Smooth muscle cell (in vitro differentiated cells): ENCODE measurements around the gene SETD7. TPM values are rescaled to one million over a fixed set of nuclear protein-coding genes. Genes with fewer than 3 reads are reported as not detected.

Source experiments
- DNase-seq: peaks from one replicate; lab custom pipeline; 2025; ENCODE audit not compliant: unreplicated experiment; lab: John Stamatoyannopoulos, UW
- H2AFZ ChIP-seq: fragments of 200-600 bp; sonication (generic); 2 replicates; pipeline ENCODE4 v1.6.0; 2016; ENCODE audit warnings: antibody characterized with exemption, low read depth, mild to moderate bottlenecking
- H3F3A ChIP-seq: fragments of 200-600 bp; sonication (generic); 2 replicates; pipeline ENCODE4 v1.6.0; 2017; ENCODE audit warnings: antibody characterized with exemption, low read depth
- H3K27ac ChIP-seq: fragments of 200-600 bp; sonication (generic); 2 replicates; pipeline ENCODE4 v1.5.1; 2016; ENCODE audit warnings: low read depth, mild to moderate bottlenecking
- H3K27me3 ChIP-seq: fragments of 200-600 bp; sonication (generic); 2 replicates; pipeline ENCODE4 v1.6.1; 2016; ENCODE audit warnings: low read depth, mild to moderate bottlenecking
- H3K36me3 ChIP-seq: fragments of 200-600 bp; sonication (generic); 2 replicates; pipeline ENCODE4 v1.5.1; 2016; ENCODE audit warnings: low read depth
- H3K4me1 ChIP-seq: fragments of 200-600 bp; sonication (generic); 2 replicates; pipeline ENCODE4 v1.5.1; 2016; ENCODE audit warnings: low read depth
- H3K4me2 ChIP-seq: fragments of 200-600 bp; sonication (generic); 2 replicates; pipeline ENCODE4 v1.6.0; 2016; ENCODE audit warnings: mild to moderate bottlenecking
- H3K4me3 ChIP-seq: fragments of 200-600 bp; sonication (generic); 2 replicates; pipeline ENCODE4 v1.5.1; 2016; ENCODE audit warnings: mild to moderate bottlenecking
- H3K79me2 ChIP-seq: fragments of 200-600 bp; sonication (generic); 2 replicates; pipeline ENCODE4 v1.6.0; 2016; ENCODE audit warnings: low read depth, mild to moderate bottlenecking
- H3K9ac ChIP-seq: fragments of 200-600 bp; sonication (generic); 2 replicates; pipeline ENCODE4 v1.6.0; 2016; ENCODE audit warnings: low read depth
- H3K9me3 ChIP-seq: fragments of 200-600 bp; sonication (generic); replicated peaks from 2 replicates; pipeline ENCODE4 v1.5.1; 2016; ENCODE audit warnings: low read depth
- H4K20me1 ChIP-seq: fragments of 200-600 bp; sonication (generic); 2 replicates; pipeline ENCODE4 v1.6.0; 2016; ENCODE audit warnings: low read depth
- CTCF ChIP-seq: fragments of 200-600 bp; sonication (generic); IDR thresholded peaks from 2 replicates; pipeline ENCODE4 v1.5.1; 2017; ENCODE audit warnings: borderline replicate concordance, mild to moderate bottlenecking, antibody characterized with exemption; ENCODE audit not compliant: insufficient read depth, poor library complexity, severe bottlenecking
- WGBS: methylation state at CpG from one replicate; pipeline ENCODE4 v1.1.7; 2016; ENCODE audit warnings: low lambda C conversion rate; 5-methylcytosine and 5-hydroxymethylcytosine counted together
- polyA plus RNA-seq: library from polyadenylated mRNA; unstranded; fragments of >200 nt; fragmentation: Nextera tagmentation; extraction: Ambion mirVana; gene quantifications from 2 replicates; pipeline ENCODE4 v1.2.1, GENCODE V29; 2016
- total RNA-seq: library from RNA; depleted of rRNA; stranded (reverse); fragments of >200 nt; gene quantifications from 2 replicates; pipeline ENCODE4 v1.2.3, GENCODE V29; 2014

Gene SETD7
- total and polyA plus RNA-seq, 2 experiments from 2014 or later: 8.5 to 34.2 TPM

- Histone ChIP-seq H3K9ac (peak overlapping the region; percentile 84), H3K4me2 (peak overlapping the region; percentile 96), H3K36me3 (no peaks in the 10 kb centered on the region), H4K20me1 (peaks cover 5% of the 10 kb centered on the region), H3K79me2 (peaks cover 24% of the 10 kb centered on the region), H3K9me3 (no peaks in the 10 kb centered on the region), H2AFZ (peak overlapping the region; percentile 89), H3K27me3 (no peaks in the 10 kb centered on the region), H3K4me3 (peak overlapping the region; percentile 82), H3K4me1 (peaks cover 37% of the 10 kb centered on the region), H3F3A (peaks cover 31% of the 10 kb centered on the region), H3K27ac (peak overlapping the region; percentile 98)
- DNase-seq: no peak
- WGBS: 47% methylated on average over 3 of the region's 3 CpGs
- TF ChIP-seq CTCF: no peak
Measured at GRCh38 chr4:139557556-139558110, 1.6 kb upstream of the SETD7 start.

- no peaks in the 10 kb centered on the region for H3K9me3 ChIP-seq
- peaks cover 31% of the 10 kb centered on the region for H3F3A ChIP-seq
- WGBS: 1% methylated on average over 58 of the region's 58 CpGs
- H3K36me3 ChIP-seq: no peaks in the 10 kb centered on the region
- peak overlapping the region; percentile 82 for H3K4me3 ChIP-seq
- H3K79me2 ChIP-seq: peaks cover 29% of the 10 kb centered on the region
- H3K9ac ChIP-seq: peak overlapping the region; percentile 84
- peak overlapping the region; percentile 98 for H3K27ac ChIP-seq
- peak overlapping the region; percentile 96 for H3K4me2 ChIP-seq
- no peak for TF ChIP-seq CTCF
- H3K27me3 ChIP-seq: no peaks in the 10 kb centered on the region
- peak; percentile 47 for DNase-seq
- H3K4me1 ChIP-seq: peaks cover 43% of the 10 kb centered on the region
- H2AFZ ChIP-seq: peak overlapping the region; percentile 89
- peaks cover 10% of the 10 kb centered on the region for H4K20me1 ChIP-seq
Measured at GRCh38 chr4:139556724-139557555, 921 bp upstream of the SETD7 start.

GRCh38 chr4:139555705-139556070 is 331 bp downstream of the SETD7 start:
- H3K79me2 ChIP-seq: peaks cover 33% of the 10 kb centered on the region
- H3K36me3 ChIP-seq: no peaks in the 10 kb centered on the region
- H3K4me3 ChIP-seq: peak overlapping the region; percentile 82
- peak; percentile 60 for DNase-seq
- peak overlapping the region; percentile 98 for H3K27ac ChIP-seq
- H3K9me3 ChIP-seq: no peaks in the 10 kb centered on the region
- H3K9ac ChIP-seq: peak overlapping the region; percentile 84
- peak overlapping the region; percentile 89 for H2AFZ ChIP-seq
- TF ChIP-seq CTCF: no peak
- H4K20me1 ChIP-seq: peaks cover 18% of the 10 kb centered on the region
- no peaks in the 10 kb centered on the region for H3K27me3 ChIP-seq
- WGBS: 0% methylated on average over 33 of the region's 49 CpGs
- H3K4me1 ChIP-seq: peaks cover 55% of the 10 kb centered on the region
- H3F3A ChIP-seq: peaks cover 41% of the 10 kb centered on the region
- peak overlapping the region; percentile 96 for H3K4me2 ChIP-seq
